Parietal lobe (tissue), 2 donors: ENCODE data around the gene ARID3C. TPM values are rescaled to one million over a fixed set of nuclear protein-coding genes. Genes with fewer than 3 reads are reported as not detected.

Experiments used
- small RNA-seq: library from RNA; depleted of rRNA; stranded (forward); fragments of <200 nt; gene quantifications from one replicate; pipeline ENCODE3, GENCODE V24; 2014; ENCODE audit warnings: low replicate concordance
- total RNA-seq: library from RNA; depleted of rRNA; stranded (reverse); fragments of >200 nt; gene quantifications from one replicate; pipeline ENCODE4 v1.2.3, GENCODE V29; 2014

The ARID3C gene, protein sequence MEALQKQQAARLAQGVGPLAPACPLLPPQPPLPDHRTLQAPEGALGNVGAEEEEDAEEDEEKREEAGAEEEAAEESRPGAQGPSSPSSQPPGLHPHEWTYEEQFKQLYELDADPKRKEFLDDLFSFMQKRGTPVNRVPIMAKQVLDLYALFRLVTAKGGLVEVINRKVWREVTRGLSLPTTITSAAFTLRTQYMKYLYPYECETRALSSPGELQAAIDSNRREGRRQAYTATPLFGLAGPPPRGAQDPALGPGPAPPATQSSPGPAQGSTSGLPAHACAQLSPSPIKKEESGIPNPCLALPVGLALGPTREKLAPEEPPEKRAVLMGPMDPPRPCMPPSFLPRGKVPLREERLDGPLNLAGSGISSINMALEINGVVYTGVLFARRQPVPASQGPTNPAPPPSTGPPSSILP
- 0.63 TPM for total RNA-seq

DNA sequence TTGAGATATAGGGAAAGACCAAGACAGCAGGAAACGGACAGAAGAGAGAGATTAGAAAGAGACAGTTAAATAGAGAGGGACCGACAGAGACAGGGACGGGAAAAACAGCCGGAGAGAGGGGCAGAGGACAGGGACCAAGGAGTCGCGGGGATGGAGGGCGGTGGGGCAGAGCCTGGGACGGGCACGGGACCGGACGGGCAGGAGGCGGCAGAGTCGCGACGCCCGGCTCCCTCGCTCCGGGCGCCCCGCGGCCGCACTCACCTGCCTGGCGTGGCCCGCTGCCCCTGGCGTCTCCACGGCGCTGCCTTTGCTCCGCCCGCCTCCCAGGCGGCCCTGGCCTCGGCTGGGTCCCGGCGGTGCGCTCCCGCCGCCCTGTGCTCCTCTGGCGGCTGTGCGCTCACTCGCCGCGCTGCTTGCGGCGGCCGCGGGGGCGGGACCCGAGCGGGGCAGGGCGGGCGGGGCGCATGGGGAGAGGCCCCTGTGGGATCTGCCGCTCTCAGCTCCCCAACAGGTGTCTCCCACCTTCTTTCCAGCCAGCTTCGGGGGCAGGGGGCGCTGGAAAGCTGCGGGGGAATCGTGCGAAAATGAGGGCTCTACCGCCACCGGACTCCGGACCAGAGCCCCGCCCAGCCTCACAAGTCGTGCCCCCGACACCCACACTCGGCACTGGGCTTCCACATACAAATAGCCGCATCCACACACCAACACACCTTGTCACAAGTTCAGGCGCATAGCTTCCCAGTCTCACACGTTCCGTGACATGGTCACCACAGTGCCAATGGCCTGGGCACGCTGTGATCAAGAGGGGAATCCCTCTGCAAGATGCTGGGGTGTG, at the start of gene ARID3C:
Gene ARID3C, minus strand, starts transcription at position 411 of the 835 bp plus-strand sequence. CDS start 1,052 bp downstream, outside the sequence.

DNA sequence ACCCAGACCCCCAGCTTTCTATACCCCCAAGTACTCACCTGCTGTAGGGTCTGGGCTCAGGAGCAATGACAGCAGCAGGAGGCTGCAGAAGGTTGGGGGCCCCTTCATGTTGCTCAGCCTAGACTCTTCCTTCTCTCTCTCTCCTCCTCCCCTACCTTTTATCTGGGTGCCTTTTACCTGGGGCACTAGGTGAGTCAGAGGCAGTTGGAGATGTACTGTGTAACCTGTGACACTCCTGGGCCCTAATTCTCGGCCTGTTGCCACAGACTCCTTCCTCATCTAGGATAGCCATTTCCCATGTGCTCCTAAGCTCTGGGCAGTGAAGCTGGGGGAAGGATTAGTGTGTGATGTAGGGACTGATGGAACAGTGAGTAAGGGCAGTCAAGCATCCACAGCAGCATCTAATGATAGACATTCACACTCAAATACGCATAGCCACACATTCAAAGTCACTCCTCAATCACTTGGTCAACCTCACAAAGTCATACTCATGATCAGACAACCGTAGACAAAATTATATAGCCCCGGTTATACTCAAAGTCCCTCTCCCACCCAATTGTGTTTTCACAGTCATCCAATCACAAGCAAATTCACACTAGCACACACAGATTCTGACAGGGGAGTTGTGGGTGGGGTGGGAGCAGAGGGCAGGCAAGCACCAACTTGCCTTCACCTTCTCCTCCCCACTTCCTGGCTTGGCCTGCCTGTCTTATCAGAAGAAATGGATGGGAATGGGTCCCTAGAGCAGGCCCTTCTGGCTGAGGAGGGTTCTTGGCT, 33.8 kb upstream of the ARID3C start, which contains the start of gene CCL27:
Gene CCL27, minus strand, starts transcription at position 132 of the 777 bp plus-strand sequence. Its CDS starts 24 bp downstream, at position 108.

DNA sequence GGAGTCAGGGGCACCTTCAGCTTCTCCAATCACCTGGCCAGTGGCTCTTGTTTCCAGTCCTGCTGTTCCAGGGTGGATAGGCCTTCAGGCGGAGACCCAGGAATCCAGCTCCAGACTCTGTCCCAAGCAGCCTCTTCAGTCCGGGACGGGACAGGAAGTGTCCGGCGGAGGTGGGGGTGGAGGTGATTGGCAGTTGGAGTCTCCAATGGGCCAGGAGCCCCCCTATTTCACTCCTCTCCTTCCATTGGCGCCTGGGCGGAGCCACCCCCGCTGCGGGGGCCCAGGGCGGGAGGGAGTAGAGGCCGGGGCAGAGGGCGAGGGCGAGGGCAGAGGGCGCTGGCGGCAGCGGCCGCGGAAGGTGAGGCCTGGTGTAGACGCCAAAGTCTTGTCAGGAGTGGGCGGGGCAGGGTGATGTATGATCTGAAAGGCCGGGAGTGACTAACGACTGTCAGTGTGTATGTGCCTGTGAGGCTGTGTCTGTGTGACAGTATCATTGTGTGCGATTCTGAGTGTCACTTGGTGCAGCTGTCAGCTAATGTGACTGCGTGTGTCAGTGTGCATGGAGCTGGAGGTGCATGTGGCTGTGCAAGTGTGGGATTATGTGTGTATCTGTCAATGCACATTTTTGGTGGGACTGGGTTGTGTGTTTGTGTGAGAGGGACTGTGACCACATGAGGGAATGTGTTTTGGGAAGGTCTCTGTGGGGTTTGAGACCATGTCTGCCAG, 23.2 kb upstream of the ARID3C start, which contains the start of gene IL11RA:
Gene IL11RA, plus strand, starts transcription at position 310 of the 726 bp plus-strand sequence. CDS start 3,033 bp downstream, outside the sequence.

DNA sequence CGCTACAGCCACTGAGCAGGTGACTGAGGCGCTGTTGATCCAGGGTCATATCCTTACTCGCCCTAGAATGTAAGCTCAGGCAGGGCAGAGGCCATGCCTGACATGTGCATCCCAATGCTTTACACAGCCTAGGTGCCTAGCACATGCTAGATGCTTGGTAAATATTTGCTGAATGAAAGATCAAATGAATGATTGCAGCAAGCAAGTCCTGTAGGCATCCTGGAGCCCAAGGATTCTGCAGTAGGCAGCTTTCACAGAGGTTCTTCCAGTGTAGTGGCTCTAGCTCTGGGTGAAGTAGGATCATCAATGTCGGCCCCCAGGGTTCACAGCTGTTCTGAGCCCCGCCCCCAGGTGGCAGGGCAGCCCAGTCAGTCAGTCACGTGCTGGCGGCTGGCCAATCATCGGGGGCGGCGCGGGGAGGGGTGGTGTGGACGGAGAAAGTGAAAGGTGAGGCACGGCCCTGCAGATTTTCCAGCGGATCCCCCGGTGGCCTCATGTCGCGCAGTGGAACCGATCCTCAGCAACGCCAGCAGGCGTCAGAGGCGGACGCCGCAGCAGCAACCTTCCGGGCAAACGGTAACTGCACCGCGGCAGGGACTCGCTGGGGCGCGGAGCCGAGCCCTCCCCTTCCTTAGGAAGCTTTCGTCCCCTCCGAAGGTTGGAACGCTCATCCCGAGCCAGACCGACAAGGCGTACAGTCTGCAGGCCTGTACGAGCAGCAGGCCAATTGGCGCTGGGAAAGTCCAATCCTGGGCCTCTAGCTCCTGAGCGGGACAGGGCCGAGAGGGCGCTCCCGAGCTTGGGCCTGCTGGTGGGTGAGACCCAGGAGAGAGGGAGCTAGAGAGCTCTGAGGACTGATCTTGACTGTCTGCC, 17.6 kb upstream of the ARID3C start, which contains the start of gene GALT:
Gene GALT, plus strand, starts transcription at position 465 of the 873 bp plus-strand sequence. Its CDS starts 30 bp downstream, at position 495.

DNA sequence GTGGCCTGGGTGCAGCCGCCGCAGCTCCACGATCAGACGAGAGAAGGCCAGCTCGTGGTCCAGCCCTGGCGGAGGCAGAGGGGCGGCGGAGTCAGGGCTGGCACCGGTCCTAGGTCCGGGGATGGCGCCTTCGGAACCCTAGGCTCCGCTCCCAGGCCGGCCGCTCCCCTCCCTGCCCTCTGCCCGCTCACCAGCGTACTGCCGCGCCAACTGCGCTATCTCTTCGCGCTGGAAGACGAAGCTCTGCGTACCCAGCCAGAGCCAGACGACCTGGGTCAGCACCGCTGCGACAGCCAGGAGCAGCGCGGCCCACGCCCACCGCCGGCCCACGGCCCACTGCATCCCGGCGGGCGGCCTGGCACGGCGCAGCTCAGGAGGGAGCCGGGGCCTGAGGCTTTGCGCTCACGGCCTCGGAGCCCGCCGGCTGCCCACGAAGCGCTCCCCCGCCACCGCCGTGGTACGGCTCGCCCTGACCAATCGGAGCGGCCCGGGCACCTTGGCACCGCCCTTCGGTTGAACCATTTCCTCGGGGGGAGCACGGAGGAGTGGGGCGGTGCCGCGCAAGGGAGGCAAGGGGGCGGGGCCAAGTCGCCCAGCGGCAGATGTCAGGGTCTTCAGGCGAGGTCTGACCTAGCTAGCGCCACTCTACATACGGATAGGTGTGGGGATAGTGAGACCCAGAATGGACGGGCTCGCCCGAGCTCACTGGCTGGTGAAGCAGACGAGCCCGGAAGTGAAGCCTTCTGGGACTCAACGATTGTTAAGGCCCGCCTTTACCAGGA, 8.7 kb upstream of the ARID3C start, which contains the start of gene SIGMAR1:
Gene SIGMAR1, minus strand, starts transcription at position 432 of the 782 bp plus-strand sequence. Its CDS starts 90 bp downstream, at position 342.

DNA sequence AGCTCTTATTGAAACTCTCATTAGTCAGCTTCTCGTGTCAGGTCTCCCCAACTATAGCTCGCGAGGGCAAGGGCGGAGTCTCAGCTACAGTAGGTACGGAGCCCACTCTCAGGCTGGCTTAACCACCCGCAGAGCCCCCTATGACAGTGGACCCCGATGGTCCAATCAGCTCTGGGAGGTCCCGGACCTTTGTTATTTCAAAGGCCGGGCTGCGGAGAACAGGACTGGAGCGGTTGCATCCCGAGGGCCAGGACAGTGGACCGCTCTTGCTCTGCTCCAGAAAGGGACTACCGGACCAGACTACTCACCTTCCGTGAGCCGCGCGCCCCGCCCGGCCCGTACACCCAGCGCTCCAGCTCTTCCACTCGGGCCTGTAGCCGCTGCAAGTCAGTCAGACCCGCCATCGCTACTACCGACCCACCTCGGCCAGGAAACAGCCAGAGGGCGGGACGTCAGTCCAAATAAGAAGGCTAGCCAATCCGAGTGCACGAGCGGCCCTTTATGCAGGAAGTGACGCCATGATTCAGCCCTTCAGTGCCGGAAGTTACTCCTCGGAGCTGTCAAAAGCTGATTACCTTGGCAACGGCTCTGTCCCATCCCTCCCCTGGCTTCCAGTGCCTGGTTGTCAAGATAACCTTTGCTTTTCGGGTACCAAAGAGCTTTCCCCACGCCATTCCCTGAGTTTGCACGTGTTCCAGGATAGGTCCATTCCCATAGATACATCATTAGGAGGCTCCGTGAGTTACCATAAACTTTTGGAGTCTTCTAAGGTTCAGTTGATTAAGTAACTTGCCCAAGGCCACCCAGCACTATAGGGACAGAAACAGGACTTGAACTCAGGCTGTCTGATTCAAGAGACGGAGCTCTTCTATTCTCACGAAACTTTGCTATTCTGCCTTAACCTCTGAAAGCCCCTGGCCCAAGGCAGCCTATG, 8.5 kb downstream of the ARID3C start, which contains the start of gene DCTN3:
Gene DCTN3, minus strand, starts transcription at position 435 of the 934 bp plus-strand sequence. Its CDS starts 31 bp downstream, at position 404.

DNA sequence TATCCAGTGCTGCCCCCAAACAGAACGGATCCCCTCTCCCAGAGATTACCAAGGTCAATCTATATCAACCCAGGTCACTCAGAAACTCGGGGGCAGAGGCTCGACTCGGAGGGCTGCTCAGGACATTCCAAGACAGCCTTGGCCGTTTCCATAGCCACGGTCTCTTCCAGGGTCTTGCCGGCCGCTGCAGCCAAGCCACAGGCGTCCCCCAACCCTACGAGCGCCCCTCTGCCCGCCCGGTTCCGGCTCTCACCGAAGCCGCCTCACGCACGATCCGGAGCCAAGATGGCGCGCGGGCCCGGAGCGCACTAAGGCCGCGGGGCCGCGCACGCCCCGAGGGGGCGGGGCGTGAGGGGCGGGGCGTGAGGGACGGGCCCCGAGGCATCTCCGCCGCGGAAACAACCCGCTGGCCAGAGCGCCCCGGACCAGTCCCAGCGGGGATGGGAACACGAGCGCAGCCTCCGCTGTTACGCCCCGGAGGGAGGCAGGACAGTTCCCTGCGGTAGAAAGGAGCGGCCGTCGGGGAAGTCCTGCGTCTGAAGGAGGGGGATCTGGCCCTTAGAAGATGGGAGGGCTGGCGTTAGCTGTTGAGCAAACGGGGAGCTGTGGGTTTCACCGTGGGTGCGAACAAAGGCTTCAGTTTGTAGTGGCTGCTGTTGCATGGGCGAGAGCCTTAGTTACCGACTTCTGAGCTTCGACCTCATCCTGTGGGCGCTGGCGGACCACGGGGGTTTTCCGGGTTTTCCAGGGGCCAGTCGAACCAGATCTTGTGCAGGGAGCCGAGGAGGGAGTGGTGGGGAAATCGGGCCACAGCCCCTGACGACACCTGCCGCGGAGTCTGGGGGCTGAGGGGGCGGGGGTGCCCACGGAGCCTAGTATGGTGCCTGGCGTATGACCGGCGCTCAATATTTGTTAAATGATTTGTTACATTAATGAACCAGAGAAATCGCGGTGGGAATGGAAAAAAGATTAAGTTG, 16.8 kb downstream of the ARID3C start, which contains the start of gene RPP25L:
Gene RPP25L, minus strand, starts transcription at position 287 of the 977 bp plus-strand sequence. CDS start 801 bp downstream, outside the sequence.

DNA sequence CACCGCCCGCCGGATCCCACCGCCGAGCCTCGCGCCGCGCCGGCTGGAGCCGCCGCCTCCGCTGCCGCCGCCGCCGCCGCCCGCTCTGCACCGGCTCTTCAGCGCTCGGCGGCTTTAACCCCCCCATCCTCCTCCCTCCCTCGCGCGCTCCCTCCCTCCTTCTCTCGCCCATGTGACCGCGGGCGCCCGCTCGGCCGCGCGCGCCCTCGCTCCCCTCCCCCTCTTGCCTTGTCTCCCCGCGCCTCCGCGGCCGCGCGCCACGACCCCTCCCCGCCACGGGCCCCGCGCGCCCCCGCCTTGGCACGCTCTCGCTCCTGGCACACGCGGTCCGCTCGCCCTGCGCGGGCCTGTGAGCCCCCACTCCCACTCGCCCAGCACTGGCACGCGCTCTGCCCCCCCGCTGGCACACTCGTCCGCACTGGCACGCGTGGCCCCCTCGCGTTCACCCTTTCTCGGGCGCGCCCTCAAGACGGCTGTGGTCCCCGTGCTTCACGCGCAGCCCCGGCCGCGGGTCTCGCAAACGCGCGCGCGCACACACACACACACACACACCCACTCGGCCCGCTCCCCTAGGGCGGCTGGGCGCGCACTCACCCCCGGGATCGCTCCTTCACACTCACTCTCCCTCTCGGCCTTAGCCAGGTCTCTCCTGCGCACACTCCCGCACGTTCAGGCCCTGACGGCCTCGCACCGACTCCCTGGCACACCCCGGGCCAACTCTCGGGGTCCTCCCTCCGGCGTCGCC, 39.1 kb downstream of the ARID3C start, which contains the start of gene CNTFR:
Gene CNTFR, minus strand, starts transcription at position 89 of the 745 bp plus-strand sequence. CDS start 20,743 bp downstream, outside the sequence.

Small RNAs within 50 kb of the gene (small RNA-seq; reads per million reads assigned to genes)
- not detected for gene CCL27

Other genes with a start within 250 kb of the ARID3C start
- 35.4 TPM for gene FAM219A, start 170.5 kb downstream of the ARID3C start, total RNA-seq
- gene DNAI1, start 170.3 kb downstream of the ARID3C start, total RNA-seq: 2.2 TPM
- 27.5 TPM for gene ENHO, start 106.1 kb downstream of the ARID3C start, total RNA-seq
- gene CNTFR, start 39.3 kb downstream of the ARID3C start, total RNA-seq: 23.8 TPM
- gene RPP25L, start 17.0 kb downstream of the ARID3C start, total RNA-seq: 4.4 TPM
- gene DCTN3, start 8.6 kb downstream of the ARID3C start, total RNA-seq: 121 TPM
- 26.6 TPM for gene SIGMAR1, start 8.7 kb upstream of the ARID3C start, total RNA-seq
- gene GALT, start 17.6 kb upstream of the ARID3C start, total RNA-seq: 70.7 TPM
- gene IL11RA, start 23.1 kb upstream of the ARID3C start, total RNA-seq: 11.6 TPM
- gene CCL27, start 33.6 kb upstream of the ARID3C start, total RNA-seq: not detected
- not detected for gene CCL19, start 62.2 kb upstream of the ARID3C start, total RNA-seq
- gene CCL21, start 81.1 kb upstream of the ARID3C start, total RNA-seq: not detected